Measurements from ENCODE around the gene NFKBIE. TPM values are rescaled to one million over a fixed set of nuclear protein-coding genes. Genes with fewer than 3 reads are reported as not detected.

Gene NFKBIE
- total RNA-seq, 1 experiment from 2014 or later = 9.7 TPM

DNA sequence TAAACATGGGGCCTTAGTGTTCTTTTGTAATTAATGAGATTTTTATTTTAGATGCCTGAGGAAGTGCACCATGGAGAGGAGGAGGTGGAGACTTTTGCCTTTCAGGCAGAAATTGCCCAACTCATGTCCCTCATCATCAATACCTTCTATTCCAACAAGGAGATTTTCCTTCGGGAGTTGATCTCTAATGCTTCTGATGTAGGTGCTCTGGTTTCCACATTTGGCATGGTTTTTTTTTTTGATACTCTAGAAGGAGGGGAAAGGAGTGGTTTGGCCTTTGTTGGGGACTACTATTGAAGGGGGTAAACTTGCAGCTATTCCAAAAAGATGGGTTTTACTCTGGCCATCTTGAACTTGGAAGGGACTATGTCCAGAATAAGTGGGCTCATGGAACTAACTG, 16.8 kb downstream of the NFKBIE start:
- Histone ChIP-seq H2BK12ac (ENCODE audit: insufficient read length, low read depth, low read length) (no peak overlapping the region), H4K20me1 (ENCODE audit: control insufficient read depth, insufficient read depth, insufficient read length) (no peaks in the 10 kb centered on the region), H3K4ac (ENCODE audit: low read depth, low read length) (no peak overlapping the region), H3K27ac (ENCODE audit: insufficient read length, low read depth, low read length) (no peak overlapping the region), H4K91ac (ENCODE audit: insufficient read length, low read depth, low read length) (no peak overlapping the region), H3K14ac (ENCODE audit: insufficient read depth, low read length) (no peak overlapping the region), H3K9me3 (ENCODE audit: control insufficient read depth, low read depth, low read length) (no peaks in the 10 kb centered on the region), H4K8ac (replicated peaks; ENCODE audit: insufficient read length, low read depth, low read length) (no peak overlapping the region), H2BK5ac (ENCODE audit: insufficient read length, low read length) (no peak overlapping the region), H3K4me2 (ENCODE audit: insufficient read depth, insufficient read length, low read length) (peak overlapping the region; percentile 76), H4K5ac (ENCODE audit: insufficient read length, low read depth, low read length) (no peak overlapping the region), H3K23ac (ENCODE audit: insufficient read length, low read depth, low read length) (no peak overlapping the region), H2BK20ac (ENCODE audit: low read depth, low read length, poor library complexity, severe bottlenecking) (no peak overlapping the region), H2AK5ac (ENCODE audit: insufficient read length, low read length) (no peak overlapping the region), H3K79me1 (ENCODE audit: insufficient read depth, low read depth, low read length, poor library complexity, severe bottlenecking) (no peaks in the 10 kb centered on the region), H3T11ph (ENCODE audit: low read length) (no peak overlapping the region), H3K9ac (ENCODE audit: extremely low read depth, insufficient read length, low read length) (peak overlapping the region; percentile 98), H3K79me2 (ENCODE audit: insufficient read depth, low read length) (peaks cover 27% of the 10 kb centered on the region), H2BK15ac (ENCODE audit: low read depth, low read length) (no peak overlapping the region), H2AFZ (ENCODE audit: low read length) (no peak overlapping the region), H3K23me2 (ENCODE audit: insufficient read length, low read depth, low read length, poor library complexity, severe bottlenecking) (peaks cover 10% of the 10 kb centered on the region), H3K27me3 (ENCODE audit: insufficient read depth, low read length) (no peaks in the 10 kb centered on the region), H3K18ac (ENCODE audit: insufficient read length, low read depth, low read length) (no peak overlapping the region), H2BK120ac (ENCODE audit: low read depth, low read length, poor library complexity, severe bottlenecking) (no peak overlapping the region), H3K4me1 (ENCODE audit: insufficient read depth, low read length) (peaks cover 12% of the 10 kb centered on the region; the same call in 1 of the 2 replicates), H3K56ac (ENCODE audit: insufficient read length, low read depth, low read length) (no peak overlapping the region)
- no CpG with 5 or more reads among the region's 1 CpG for WGBS (ENCODE audit: extremely low coverage, insufficient read length, low lambda C conversion rate)
- Mint-ChIP-seq H3K27me3 (ENCODE audit: low read depth) (peaks cover 9% of the 10 kb centered on the region), H3K9me3 (peaks cover 3 to 4% of the 10 kb centered on the region in 2 experiments; a peak in 3 of 5 replicates), H3K36me3 (ENCODE audit: insufficient read depth in 1 of 3, low read depth in 3 of 3) (peaks cover 61 to 68% (median 66%) of the 10 kb centered on the region in 3 experiments), H3K4me3 (peak overlapping the region; percentile 99 to 100), H3K27ac (peak overlapping the region; percentile 97 to 100 (median 98); a peak in 6 of 7 replicates), H3K4me1 (peaks cover 44 to 46% of the 10 kb centered on the region in 2 experiments)
- TF ChIP-seq, protein P1, sequence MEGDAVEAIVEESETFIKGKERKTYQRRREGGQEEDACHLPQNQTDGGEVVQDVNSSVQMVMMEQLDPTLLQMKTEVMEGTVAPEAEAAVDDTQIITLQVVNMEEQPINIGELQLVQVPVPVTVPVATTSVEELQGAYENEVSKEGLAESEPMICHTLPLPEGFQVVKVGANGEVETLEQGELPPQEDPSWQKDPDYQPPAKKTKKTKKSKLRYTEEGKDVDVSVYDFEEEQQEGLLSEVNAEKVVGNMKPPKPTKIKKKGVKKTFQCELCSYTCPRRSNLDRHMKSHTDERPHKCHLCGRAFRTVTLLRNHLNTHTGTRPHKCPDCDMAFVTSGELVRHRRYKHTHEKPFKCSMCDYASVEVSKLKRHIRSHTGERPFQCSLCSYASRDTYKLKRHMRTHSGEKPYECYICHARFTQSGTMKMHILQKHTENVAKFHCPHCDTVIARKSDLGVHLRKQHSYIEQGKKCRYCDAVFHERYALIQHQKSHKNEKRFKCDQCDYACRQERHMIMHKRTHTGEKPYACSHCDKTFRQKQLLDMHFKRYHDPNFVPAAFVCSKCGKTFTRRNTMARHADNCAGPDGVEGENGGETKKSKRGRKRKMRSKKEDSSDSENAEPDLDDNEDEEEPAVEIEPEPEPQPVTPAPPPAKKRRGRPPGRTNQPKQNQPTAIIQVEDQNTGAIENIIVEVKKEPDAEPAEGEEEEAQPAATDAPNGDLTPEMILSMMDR (conservative IDR thresholded peaks at IDR 0.05) = no peak
- DNase-seq = no peak

All from H9 (cell line).